HepG2 (cell line): Measurements from ENCODE around the gene JAKMIP2. TPM values are rescaled to one million over a fixed set of nuclear protein-coding genes. Genes with fewer than 3 reads are reported as not detected.

Source experiments
- ATAC-seq: fragments of 200-7000 bp; cut with Tn5 transposase; 3 replicates; pipeline ENCODE4 v1.9.1; 2020; ENCODE audit warnings: mild to moderate bottlenecking, moderate library complexity
- BruUV-seq: library from RNA; stranded (reverse); fragments of 400-500 nt; replicated peaks from 2 replicates; lab custom pipeline; 2021; lab: Mats Ljungman, UMichigan
- CTCF ChIA-PET: fragments of 300-600 bp; formaldehyde crosslinking; extraction: SDS; loops from one replicate; lab custom pipeline; 2021; ENCODE audit warnings: low total read pairs, inconsistent platforms, low intra/inter-chr PET ratio; lab: Yijun Ruan, JAX
- POLR2A ChIA-PET: fragments of 350-600 bp; sonication (Branson Sonifier 250); formaldehyde crosslinking; loops from one replicate; lab custom pipeline; 2020; ENCODE audit warnings: antibody characterized with exemption, inconsistent platforms; lab: Yijun Ruan, JAX
- DNase-seq: peaks from one replicate; pipeline ENCODE4 v3.0.0-alpha.2; 2015; ENCODE audit warnings: low spot score
- FAIRE-seq: peaks from 3 replicates; lab custom pipeline; 2011; peaks lifted over from hg19 to GRCh38; lab: Jason Lieb, UNC
- H2AFZ ChIP-seq: one replicate; pipeline ENCODE4 v1.6.1; 2011; ENCODE audit warnings: low read length, inconsistent platforms
- H3K27ac ChIP-seq: fragments of 300-600 bp; 3 replicates; pipeline ENCODE4 v1.8.0; 2011; ENCODE audit warnings: mixed run types, mild to moderate bottlenecking, mixed read lengths, low read length, inconsistent platforms; ENCODE audit not compliant: insufficient read depth; ENCODE audit errors: extremely low read length
- H3K27me3 ChIP-seq, 2 experiments: fragments of 200-600 bp in 1 of 2; 2 replicates in 1 of 2; 3 replicates in 1 of 2; pipeline versions ENCODE4 v1.6.0 to v1.8.0; 2011; ENCODE audit warnings: low read length in 2 of 2, mild to moderate bottlenecking in 2 of 2, moderate library complexity in 2 of 2, inconsistent platforms in 1 of 2; ENCODE audit not compliant: insufficient read depth in 2 of 2, control insufficient read depth in 1 of 2
- H3K36me3 ChIP-seq, 2 experiments: fragments of 200-600 bp in 1 of 2; replicated peaks in 1 of 2; 2 replicates in 1 of 2; 3 replicates in 1 of 2; pipeline versions ENCODE4 v1.5.1 to v1.8.0; 2011; ENCODE audit warnings: low read length in 2 of 2, inconsistent platforms in 1 of 2; ENCODE audit not compliant: insufficient read depth in 2 of 2, control insufficient read depth in 1 of 2
- H3K4me1 ChIP-seq: 2 replicates; pipeline ENCODE4 v1.5.1; 2012; ENCODE audit warnings: low read length, inconsistent platforms; ENCODE audit not compliant: insufficient read depth
- H3K4me2 ChIP-seq: 2 replicates; pipeline ENCODE4 v1.6.0; 2011; ENCODE audit warnings: low read depth, low read length, inconsistent platforms
- H3K4me3 ChIP-seq, 3 experiments: fragments of 200-600 bp in 1 of 3; sonication (generic), shearing (Covaris generic) in 1 of 3; replicated peaks in 1 of 3; 2 replicates each; pipeline ENCODE4 v1.5.1; 2011 to 2016; ENCODE audit warnings: low read length in 3 of 3, inconsistent platforms in 2 of 3, low read depth in 2 of 3, mild to moderate bottlenecking in 2 of 3, control low read depth in 1 of 3, mixed read lengths in 1 of 3; ENCODE audit not compliant: insufficient read depth in 1 of 3
- H3K79me2 ChIP-seq: one replicate; pipeline ENCODE4 v1.6.1; 2011; ENCODE audit warnings: low read length, inconsistent platforms; ENCODE audit not compliant: insufficient read depth
- H3K9ac ChIP-seq: 2 replicates; pipeline ENCODE4 v1.6.0; 2011; ENCODE audit warnings: mild to moderate bottlenecking, low read depth, low read length, inconsistent platforms; ENCODE audit not compliant: insufficient read depth
- H3K9me3 ChIP-seq: 2 replicates; pipeline ENCODE4 v1.5.1; 2012; ENCODE audit warnings: mild to moderate bottlenecking, low read length
- H4K20me1 ChIP-seq: 2 replicates; pipeline ENCODE4 v1.6.0; 2011; ENCODE audit warnings: inconsistent platforms, mild to moderate bottlenecking, low read length, moderate library complexity; ENCODE audit not compliant: insufficient read depth
- CTCF ChIP-seq: sonication (generic); formaldehyde crosslinking; IDR thresholded peaks from 2 replicates; pipeline ENCODE4 v1.5.0; 2020; ENCODE audit warnings: mild to moderate bottlenecking, missing genetic modification reagents, moderate library complexity
- E2F2 ChIP-seq: sonication (generic); formaldehyde crosslinking; IDR thresholded peaks from 2 replicates; pipeline ENCODE4 v1.4.0; 2020; ENCODE audit warnings: missing genetic modification reagents, borderline replicate concordance
- ELF3 ChIP-seq: IDR thresholded peaks from 2 replicates; pipeline ENCODE4 v1.6.1; 2016; ENCODE audit warnings: missing genetic modification reagents, missing compliant biosample characterization
- HES4 ChIP-seq: sonication (generic); formaldehyde crosslinking; IDR thresholded peaks from 2 replicates; pipeline ENCODE4 v1.9.0; 2021; ENCODE audit warnings: mild to moderate bottlenecking, missing genetic modification reagents, borderline replicate concordance
- POLR2AphosphoS2 ChIP-seq: IDR thresholded peaks from 2 replicates; pipeline ENCODE4 v1.6.1; 2011; ENCODE audit warnings: low read depth, low read length, improper control_type of control experiment
- RAD21 ChIP-seq: fragments of 450-650 bp; formaldehyde crosslinking; IDR thresholded peaks from 2 replicates; pipeline ENCODE4 v1.5.0; 2020; ENCODE audit warnings: mild to moderate bottlenecking
- REPIN1 ChIP-seq: sonication (generic); formaldehyde crosslinking; IDR thresholded peaks from 2 replicates; pipeline ENCODE4 v1.8.0; 2022; ENCODE audit warnings: missing genetic modification reagents, low read depth, mild to moderate bottlenecking, borderline replicate concordance
- SMC3 ChIP-seq: IDR thresholded peaks from 2 replicates; pipeline ENCODE4 v1.6.1; 2011; ENCODE audit warnings: low read length, improper control_type of control experiment
- STAG1 ChIP-seq: sonication (generic); formaldehyde crosslinking; IDR thresholded peaks from 2 replicates; pipeline ENCODE4 v1.4.0; 2020; ENCODE audit warnings: missing genetic modification reagents
- TAF15 ChIP-seq: fragments of 200-400 bp; formaldehyde crosslinking; IDR thresholded peaks from one replicate; pipeline ENCODE4 v1.6.1; 2018; ENCODE audit warnings: mild to moderate bottlenecking, low read depth, low read length; ENCODE audit not compliant: poor library complexity, severe bottlenecking
- ZKSCAN8 ChIP-seq: IDR thresholded peaks from 2 replicates; pipeline ENCODE4 v1.6.1; 2016; ENCODE audit warnings: borderline replicate concordance, missing genetic modification reagents, missing compliant biosample characterization
- WGBS: methylation state at CpG from one replicate; pipeline ENCODE4 v1.1.6; 2017; ENCODE audit warnings: low lambda C conversion rate; 5-methylcytosine and 5-hydroxymethylcytosine counted together
- in situ Hi-C: cut with HindIII; loops from 2 replicates; pipeline ENCODE4 v1.10.0; 2017; ENCODE audit warnings: low pct_unique_long_range_greater_than_20kb; ENCODE audit not compliant: extremely low pct_ligation_motif_present
- intact Hi-C: fragments of 100-400 bp; cut with micrococcal nuclease; formaldehyde crosslinking; loops from one replicate; pipeline ENCODE4 v1.10.0; 2022; ENCODE audit not compliant: unreplicated experiment
- polyA plus RNA-seq, 8 experiments: library from polyadenylated mRNA; depleted of rRNA in 3 of 8; stranded (reverse) in 7 of 8; unstranded in 1 of 8; fragments of >200 nt; fragmentation: Illumina TruSeq in 4 of 8; extraction: Trizol in 4 of 8; gene quantifications; 2 replicates each; pipeline versions ENCODE4 v1.2.1 to v1.2.3, GENCODE V29; 2011 to 2016; ENCODE audit warnings: low read depth in 4 of 8, missing spikeins in 1 of 8, mixed read lengths in 1 of 8; ENCODE audit not compliant: insufficient read depth in 1 of 8
- total RNA-seq, 5 experiments: library from RNA; depleted of rRNA; stranded (reverse); fragments of >200 nt; fragmentation: Illumina TruSeq; extraction: Trizol; gene quantifications; 2 replicates each; pipeline ENCODE4 v1.2.3, GENCODE V29; 2016; ENCODE audit warnings: low read depth in 1 of 5

Gene JAKMIP2
- total and polyA plus RNA-seq, 2 of the 13 experiments (the other 11 are each of a cell fraction or from before 2014, with no cell fraction given): 0.04 to 2.1 TPM

GRCh38 chr5:147578228-147579024 is 204.1 kb downstream of the JAKMIP2 start:
- 17% methylated on average over 7 of the region's 8 CpGs for WGBS

More at GRCh38 chr5:147578228-147579024, 204.1 kb downstream of the JAKMIP2 start:
- intact Hi-C loops: loop anchor here (1.0 to 10.0 kb wide), 3 partner anchors 124 to 1044 kb away; no protein-coding TSS in a partner anchor
- DNase-seq: peak; percentile 41
- POLR2A ChIA-PET: no interaction called here
- Histone ChIP-seq H3K9me3 (no peaks in the 10 kb centered on the region), H3K79me2 (no peaks in the 10 kb centered on the region), H3K4me3 (no peak overlapping the region), H2AFZ (no peak overlapping the region), H4K20me1 (no peaks in the 10 kb centered on the region), H3K27ac (no peak overlapping the region), H3K4me2 (no peak overlapping the region), H3K9ac (no peak overlapping the region), H3K27me3 (no peaks in the 10 kb centered on the region)
- FAIRE-seq: peak; percentile 50
- CTCF ChIA-PET: interaction anchor here (0.7 to 1.8 kb wide), 2 partner anchors 113 to 124 kb away, joined by 3 to 9 read pairs; no protein-coding TSS in a partner anchor
- in situ Hi-C loops: loop anchor here (5.0 to 10.0 kb wide), 2 partner anchors 126 to 354 kb away; no protein-coding TSS in a partner anchor
- TF ChIP-seq POLR2AphosphoS2 (no peak), HES4 (no peak), E2F2 (CRISPR knock-in tag) (no peak), CTCF (CRISPR knock-in tag) (peak; percentile 70), STAG1 (CRISPR knock-in tag) (peak; percentile 79), ZKSCAN8 (CRISPR knock-in tag) (no peak), SMC3 (peak; percentile 46; the same call in 1 of the 2 replicates), ELF3 (0 out of 2 replicates have a peak, but pooled peaks have one; percentile 19), REPIN1 (CRISPR knock-in tag) (no peak), RAD21 (CRISPR knock-in tag) (peak; percentile 49), TAF15 (no peak)
- TF ChIP-seq, all 625 proteins: peak for 5
- ATAC-seq: peak; percentile 64; the same call in 2 of the 3 replicates
- Histone ChIP-seq H3K4me1 (no peaks in the 10 kb centered on the region), H3K36me3 (no peaks in the 10 kb centered on the region)
- no TSS peak for BruUV-seq
